Bone marrow (tissue), 2 donors: ENCODE data around the gene AKNA.

Source experiments
- DNase-seq, 2 donors: peaks; one replicate each; lab custom pipeline; 2025; lab: John Stamatoyannopoulos, UW

The AKNA gene

DNA sequence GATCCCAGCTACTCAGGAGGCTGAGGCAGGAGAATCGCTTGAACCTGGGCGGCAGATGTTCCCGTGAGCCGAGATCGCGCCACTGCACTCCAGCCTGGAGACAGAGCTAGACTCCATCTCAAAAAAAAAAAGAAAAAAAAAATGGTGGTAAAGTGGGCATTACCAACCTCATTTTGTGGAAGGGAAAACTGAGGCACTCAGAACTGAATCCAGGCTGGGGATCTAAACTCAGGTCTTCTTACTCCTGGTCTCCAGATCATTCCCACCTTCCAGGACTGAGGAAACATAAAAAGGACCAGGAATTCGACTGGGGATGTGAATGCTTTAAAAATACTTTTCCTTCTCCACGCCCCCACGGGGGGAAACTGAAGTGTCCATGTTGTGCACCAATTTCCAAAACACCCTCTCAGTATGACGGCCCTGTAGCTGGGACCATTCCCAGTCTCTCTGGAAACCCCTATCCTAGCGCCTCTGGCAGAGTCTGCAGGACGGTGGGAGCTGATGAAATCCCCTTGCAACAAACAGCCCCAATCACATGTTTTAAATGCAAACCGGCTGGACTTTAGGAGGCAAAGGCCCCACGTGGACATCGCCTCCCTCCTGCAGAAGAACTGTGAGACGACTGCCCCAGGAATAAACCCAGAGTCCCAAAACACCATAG lies 8.9 kb upstream of the AKNA start:
- no peak for DNase-seq

DNA sequence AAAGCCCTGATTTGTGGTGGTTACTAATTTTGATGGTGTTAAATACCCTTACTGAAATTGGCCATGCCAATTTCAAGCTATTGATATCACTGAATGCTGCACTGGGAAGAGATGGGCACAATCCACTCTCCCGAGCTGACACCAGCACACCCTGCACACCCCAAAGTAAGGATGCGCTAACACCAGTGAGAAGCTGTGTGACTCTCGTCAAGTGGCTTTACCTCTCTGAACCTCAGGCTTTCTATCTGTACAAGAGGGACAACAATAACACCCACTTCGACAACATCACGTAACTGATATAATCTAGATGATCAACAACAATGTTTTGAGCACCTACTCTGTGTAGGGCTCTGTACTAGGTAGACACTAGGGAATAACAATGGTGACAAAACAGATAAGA lies 8.0 kb upstream of the AKNA start:
- no peak for DNase-seq

DNA sequence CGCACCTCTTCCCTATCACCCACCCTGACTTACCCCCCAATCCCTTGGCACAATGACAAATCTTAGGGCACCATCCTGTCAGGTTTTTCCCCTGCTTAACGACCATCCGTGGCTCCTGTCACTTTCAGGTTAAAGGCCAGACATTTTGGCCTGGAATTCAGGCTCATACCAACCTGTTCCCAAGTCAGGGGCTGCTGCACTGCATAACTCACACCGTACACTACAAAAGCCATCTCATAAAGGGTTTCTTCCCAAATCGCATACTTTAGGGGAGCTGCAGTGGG lies 7.5 kb upstream of the AKNA start:
- DNase-seq, result no peak

DNA sequence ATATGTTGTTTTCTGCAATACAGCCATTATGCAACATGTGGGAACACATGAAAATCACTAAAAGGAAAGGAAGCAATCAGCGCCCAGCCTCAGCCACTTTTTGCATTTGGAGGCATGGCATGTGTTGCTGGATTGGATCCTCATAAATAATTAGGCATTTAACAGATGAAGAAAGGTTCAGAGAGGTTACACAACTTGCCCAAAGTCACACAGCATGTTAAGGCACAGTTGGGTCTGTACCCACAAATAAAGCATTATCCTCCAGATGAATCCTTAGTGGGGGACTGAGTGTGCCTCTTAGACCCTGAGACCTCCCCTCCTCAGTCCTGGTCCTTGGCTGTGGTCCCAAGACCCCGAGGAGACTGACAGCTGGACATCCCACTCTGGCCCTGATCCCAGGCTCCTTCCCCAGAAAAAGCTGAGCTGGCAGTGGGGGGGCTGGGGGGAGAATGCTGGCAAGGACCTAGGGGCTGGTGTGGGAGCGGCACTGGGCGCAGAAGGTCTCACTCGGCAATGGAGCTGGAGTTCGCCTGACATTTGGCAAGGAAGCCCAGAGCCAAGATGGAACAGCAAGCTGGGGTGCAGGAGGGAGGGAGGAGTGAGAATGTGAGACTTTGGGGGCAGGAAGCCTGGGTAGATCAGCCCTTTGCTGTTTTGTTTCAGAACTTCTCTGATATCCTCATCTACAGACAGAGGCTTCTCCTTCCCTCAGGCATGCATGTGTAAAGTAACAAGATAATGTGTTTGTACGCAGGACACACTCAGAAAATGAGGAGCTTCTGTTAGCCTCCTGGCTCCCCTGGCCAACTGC lies 6.9 kb upstream of the AKNA start:
- DNase-seq, result no peak

DNA sequence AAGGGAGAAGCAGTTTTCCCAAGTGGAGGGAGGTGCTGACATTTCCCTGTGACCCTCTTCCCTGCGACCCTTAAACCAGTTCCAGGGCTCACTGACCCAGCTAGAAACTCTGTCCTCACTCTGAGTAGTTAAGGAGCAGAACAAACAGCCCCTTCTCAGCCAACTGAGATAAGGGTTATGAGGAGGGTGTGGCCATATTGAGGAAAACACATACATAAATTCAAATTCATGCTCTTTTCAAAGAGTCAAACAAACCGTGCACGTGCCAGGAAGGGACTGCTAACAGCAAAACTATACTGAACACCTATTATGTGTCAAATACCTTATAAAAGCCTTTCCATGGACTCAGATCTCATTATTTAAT lies 4.9 kb upstream of the AKNA start:
- no peak for DNase-seq

DNA sequence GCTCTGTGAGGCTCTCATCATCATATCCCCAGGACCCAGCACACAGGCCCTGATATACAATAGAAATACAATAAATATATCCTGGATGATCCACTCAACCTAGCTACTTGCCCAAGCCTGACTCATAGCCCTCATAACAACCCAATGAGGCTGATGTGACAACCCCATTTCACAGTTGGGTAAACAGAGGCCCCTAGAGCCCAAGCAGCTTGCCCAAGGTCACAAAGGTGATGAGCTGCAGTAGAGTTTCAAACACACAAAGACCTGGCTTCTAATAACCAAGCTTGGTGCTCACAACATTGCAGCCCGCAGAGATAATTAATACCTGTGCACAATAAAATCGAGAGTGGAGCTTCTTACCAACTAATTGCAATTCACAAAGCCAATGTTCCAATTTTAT lies 3.2 kb upstream of the AKNA start:
- no peak for DNase-seq

DNA sequence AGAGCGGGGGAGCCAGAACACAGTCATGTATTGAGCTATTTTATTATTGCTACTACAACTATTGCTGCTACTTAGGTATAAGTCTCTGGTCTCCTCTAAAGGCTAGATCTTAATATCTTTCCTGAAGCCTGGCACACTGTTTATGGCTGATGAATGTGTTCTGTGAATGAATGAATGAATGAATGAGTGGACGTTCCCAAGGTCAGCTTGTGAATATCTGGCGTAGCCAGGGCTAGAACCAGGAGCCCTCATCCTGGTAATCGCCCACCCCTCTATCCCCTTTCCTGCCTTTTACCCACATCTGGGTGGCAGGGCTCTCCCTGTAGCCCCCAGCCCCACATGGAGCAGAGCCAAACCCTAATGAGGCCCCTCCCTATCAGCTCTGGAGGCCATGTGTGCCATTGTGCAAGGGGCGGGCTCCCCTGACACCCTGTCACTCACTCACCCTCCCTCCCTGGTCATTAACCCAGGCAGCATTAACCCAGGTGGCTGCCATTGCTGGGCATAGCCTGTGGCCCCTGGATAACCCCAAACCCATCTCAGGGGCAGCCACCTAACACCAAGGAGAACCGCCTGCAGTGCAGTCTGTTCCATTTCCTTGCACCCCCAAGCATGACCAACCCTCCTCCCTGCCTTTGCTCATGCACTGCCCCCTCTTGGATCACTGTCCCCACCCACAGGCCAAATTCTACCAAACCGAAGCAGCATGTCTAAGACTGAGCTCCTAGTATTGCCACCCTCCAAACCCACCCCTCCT lies 2.0 kb upstream of the AKNA start:
- DNase-seq, result no peak

DNA sequence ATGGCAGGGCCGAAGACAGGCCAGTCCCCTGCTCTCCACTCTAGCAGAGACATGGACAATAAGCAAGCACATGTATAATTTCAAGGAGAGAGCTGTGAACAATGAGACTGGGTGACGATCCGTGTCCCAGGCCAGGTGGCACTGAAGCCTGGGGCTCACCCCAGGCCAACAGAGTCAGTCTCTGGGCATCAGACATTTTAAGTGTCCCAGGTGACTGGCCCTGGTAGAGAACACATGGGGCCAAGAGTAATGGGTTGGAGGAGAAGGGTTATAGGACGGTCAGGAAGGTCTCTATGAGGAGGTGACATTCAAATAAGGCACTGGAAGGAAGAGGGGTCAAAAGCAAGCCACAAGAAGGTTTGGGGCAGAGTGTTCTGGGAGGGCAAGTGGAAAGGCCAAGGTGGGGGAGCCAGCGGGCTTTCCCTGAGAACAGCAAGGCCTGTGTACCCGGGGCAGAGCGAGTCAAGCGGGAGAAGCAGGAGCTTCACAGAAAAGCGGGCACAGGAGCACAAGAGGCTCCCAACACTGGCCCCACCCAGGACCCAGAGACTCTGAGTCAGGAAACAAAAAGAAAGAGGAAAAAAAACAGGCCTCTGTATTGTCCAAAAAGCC lies 1.1 kb upstream of the AKNA start:
- DNase-seq, result no peak

DNA sequence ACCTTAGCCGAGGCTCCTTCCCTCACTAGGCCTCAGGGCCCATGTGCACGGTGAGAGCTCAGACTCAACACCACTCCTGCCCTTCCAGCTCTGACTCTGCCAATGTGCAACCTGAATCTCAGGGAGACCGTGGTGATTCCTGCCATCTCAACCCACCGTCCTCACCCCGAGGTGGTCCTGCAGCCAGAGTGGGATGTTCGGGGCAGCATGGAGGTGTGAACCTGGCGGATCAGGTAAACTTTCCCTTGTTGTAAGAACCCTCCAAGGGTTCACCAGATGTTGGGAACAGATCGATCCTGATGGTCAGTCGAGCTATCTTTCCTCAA lies 538 bp upstream of the AKNA start:
- DNase-seq, result no peak

DNA sequence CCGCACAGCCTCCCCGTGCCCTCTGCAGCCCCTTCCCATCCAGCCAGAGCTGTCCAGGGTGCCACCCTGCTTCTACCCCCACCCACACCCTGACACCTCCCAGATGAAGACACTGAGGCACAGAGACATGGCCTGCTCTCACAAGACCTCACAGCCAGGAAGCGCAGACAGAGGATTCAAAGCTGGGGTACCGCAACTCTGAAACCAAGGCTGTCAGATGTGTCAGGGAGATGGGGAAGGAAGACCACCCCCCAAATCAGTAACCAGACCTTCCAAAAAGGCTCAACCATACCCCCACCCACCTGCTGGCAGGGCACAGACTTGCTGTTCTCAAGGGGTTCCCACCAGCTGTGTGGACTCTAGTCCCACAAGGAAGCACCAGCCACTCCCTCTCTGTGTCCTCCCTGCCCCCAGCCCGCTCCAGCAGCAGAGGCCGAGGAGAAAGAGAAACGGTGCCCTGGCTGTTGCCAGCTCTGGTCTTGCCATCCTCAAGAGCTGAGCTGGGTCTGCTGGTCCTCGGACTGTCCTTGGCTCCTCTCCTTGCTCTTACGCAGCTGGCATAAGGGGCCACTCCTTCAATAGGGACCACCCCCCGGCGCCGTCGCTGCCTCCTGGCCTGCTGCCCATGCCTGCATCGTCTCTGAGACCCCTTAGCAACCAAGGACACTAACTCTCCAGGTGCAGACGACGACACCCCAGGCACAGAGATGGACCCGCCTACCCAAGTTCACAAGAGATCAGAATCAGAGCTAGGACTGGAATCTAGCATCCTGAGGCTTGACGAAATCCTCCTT lies 699 bp downstream of the AKNA start:
- no peak for DNase-seq

DNA sequence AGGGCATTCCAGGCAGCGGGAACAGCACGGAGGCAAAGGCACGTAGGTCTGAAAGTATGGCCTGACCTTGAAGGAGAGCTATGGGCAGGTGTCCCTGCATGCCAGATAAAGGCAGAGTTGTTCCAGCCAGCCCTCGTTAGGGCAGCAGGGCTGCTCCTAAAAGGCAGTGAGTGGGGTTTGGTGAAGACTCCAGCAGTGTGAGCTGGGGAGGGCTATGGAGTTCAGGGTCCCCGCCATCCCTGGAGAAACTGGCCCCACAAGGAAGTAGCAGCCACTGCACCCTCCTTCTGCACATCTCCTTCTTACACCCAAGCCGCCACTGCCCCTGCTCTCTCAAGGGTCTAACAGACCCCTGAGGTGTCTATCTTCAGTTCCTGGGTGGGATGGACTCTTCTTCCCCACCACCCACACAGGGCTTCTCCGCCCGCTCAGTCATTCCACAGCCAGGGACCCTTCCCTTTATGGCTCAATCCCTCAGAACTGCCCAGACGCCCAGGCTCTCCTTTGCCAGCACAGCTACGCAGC lies 1.4 kb downstream of the AKNA start:
- no peak for DNase-seq

DNA sequence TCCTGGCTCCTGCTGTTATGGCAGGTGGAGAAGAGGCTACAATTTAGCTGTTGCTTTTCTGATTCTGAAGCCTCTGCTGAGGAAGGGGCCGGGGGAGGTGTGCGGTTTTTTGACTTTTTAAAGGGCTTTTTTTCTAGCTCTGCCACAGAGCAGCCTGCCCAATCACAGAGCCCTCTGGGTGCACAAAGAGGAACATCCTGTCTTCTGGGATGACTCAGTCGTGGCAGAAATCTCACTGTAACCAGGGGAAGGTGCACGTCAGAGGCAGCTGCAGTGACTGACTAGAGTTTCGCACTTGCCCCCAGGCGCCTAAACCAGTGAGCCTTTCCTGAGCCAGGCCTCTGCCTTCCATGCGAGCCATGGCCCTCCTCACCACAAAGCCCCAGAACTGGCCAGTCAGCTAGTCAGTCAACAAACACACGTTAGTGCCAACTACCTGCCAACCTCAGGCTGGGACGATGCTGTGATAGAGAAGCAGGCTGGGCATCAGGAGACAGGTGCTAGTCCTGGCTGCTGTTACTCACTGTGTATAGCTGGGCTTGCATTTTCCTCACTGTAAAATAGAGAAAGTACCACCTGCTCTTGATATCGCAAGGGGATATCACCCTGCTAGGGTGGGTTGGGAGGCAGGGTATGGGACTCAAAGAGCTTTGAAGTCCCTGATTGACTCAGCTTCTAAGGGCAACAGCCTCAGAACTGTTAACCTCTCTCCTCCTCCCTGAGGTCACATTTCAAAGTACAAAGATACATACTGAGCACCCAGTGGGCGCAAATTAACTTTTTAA lies 2.2 kb downstream of the AKNA start:
- DNase-seq, result peak; percentile 54 to 96

DNA sequence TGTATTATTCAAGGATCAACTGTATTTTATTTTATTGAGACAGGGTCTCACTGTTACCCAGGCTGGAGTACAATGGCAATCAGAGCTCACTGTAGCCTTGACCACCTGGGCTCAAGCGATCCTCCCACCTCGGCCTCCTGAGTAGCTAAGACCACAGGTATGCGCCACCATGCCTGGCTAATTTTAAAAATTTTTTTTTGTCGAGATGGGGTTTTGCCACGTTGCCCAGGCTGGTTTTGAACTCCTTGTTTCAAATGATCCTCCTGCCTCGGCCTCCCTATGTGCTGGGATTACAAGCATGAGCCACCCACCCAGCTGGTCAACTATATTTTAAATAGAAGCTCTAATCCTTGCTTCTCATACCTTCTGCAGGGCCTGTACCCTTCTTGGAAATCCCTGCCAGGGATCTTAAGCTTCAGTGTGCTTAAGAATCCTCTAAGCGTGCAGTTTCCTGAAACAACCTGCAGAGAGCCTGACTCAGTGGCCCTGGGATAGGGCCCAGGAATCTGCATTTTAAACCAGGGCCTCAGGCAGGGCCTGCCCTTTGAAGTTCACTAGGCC lies 2.9 kb downstream of the AKNA start:
- no peak for DNase-seq

DNA sequence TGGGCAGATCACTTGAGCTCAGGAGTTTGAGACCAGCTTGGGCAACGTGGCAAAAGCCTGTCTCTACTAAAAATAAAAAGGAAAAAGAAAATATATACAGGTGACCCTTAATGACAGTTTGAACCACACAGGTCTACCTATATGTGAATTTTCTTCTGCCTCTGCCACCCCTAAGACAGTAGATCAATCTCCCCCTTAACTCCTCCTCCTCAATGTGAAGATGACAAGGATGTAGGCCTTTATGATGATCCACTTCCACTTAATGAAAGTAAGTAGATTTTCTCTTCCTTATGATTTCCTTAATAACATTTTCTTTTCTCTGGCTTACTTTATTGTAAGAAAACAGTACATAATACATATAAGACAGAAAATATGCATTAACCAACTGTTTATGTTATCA lies 3.4 kb downstream of the AKNA start:
- no peak for DNase-seq

DNA sequence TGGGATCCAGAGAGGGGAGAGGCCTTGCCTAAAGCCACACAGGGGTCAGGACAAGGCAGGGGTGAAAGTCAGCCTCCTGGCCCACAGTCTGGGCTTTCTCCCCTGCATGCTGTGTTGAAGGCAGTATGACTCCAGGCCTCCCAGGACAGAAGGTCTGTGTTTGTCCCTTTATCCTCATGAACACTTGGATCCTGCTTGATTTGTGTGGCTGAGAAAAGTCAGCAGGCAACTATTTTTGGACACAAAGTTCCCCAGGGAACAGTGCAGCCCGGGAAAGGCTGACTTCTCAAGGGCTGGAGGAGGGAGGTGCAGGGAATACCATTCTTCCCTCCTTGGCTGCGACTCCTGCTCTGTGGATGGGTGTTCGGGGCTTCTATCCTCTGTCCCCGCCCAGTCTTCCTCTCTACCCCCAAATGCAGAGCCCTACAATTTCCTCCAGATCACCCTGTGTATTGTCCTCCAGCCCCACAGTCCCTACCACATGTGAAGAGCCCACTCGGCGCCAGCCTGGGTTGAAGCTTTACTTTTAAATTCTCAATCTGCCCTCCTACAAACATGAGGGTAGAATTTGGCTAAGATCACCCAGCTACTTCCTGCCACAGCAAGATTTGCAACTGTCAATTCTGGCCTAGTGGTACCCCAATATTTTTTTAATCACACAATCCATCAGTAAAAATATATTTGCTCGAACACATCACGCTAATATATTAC lies 4.1 kb downstream of the AKNA start:
- DNase-seq, result no peak

DNA sequence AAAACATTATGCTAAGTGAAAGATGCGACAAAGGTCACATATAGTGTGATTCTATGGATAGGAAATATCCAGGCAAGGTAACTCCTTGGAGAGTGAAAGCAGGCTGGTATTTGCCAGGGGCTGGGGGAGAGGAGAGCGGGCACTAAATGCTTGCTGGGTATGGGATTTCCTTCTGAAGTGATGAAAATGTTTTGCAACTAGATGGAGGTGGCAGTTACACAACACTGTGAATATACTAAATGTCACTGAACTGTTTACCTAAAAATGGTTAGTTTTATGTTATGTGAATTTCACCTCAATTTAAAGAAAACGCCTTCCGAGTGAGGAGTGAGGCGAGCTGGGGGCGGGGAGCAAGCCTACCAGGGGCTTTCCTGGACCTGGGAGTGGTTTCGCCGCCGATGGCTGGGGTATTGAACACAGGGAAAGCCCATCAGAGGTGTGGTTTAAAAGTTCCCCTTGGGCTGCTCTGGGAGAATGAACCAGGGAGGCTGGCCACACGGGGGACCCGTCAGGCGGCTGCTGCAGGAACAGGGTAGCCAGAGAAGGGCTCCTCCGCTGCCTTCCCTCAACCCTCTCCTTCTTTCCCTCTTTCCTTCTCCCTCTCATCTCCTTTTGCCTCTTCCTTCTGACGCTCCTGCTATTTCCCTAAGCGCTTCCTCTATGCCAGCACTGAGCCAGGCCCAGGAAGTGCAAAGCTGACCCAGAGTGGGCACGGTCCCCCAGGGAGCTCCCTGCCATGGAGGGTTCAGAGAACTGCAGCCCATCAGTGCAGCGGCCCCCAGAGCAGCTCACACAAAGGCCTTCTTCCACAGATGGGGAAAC lies 4.9 kb downstream of the AKNA start:
- peak in 1 of 2 donors; percentile 33 for DNase-seq

DNA sequence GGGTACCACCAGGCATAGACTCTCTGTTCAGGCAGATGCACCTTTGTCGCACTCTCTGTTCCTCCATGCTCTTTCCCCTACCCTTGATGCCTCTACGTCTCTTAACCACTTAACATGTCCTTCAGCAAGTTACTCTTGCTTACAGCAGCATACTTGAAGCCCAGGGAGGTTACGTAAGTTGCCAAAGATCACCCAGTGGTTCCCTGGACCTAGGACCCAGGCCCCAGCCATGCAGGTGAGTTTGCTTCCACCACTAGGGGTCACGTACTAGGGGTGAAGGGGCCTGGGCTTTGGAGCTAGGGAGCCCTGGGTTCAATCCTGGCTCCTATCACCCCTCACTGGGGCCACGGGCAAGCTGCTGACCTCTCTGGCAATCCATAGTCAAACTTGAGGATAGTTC lies 8.9 kb downstream of the AKNA start:
- no peak for DNase-seq

DNA sequence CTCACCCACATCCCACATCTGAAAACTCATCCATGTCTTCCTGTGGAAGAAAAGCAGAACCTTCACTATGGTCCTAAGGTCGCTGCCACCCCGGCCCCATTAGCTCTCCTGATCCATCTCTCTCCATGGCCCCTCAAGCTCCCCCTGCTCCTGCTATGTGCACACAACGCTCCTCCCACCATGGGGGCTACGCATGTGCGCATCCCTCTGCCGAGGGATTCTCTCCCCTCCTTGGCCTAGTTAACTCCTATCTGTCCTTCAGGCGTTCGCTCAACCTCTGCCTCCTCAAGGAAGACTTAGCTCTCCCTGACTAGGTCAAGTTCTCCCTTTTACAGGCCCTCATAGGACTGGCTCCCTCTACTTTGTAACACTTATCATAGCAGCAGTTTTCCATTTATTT lies 9.8 kb downstream of the AKNA start:
- no peak for DNase-seq
